GM19043 (cell line): ENCODE measurements around the gene SLC30A3.

Source experiments
- ATAC-seq: cut with Tn5 transposase; IDR thresholded peaks from one replicate; pipeline ENCODE4 v1.9.1; 2021; ENCODE audit warnings: low read depth; ENCODE audit not compliant: unreplicated experiment

The SLC30A3 gene

DNA sequence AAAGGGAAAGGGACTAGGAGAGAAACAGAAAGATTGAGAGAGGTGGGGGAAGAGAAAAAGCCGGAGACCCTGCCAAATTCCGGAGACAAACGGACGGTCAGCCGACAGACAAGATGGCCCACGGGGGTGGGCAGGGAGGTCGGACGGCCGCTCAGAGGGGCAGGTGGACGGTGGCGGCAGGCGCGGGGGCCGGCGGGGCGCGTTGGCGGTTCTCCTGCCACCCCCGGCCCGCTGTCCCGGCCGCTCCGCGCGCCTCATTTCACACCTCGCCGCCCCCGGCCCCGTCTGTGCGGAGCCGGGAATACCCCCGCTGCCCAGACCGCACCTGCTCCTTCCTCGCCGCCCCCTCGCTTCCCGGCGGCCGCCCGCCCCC is 935 bp downstream of the SLC30A3 start:
- ATAC-seq: no peak

DNA sequence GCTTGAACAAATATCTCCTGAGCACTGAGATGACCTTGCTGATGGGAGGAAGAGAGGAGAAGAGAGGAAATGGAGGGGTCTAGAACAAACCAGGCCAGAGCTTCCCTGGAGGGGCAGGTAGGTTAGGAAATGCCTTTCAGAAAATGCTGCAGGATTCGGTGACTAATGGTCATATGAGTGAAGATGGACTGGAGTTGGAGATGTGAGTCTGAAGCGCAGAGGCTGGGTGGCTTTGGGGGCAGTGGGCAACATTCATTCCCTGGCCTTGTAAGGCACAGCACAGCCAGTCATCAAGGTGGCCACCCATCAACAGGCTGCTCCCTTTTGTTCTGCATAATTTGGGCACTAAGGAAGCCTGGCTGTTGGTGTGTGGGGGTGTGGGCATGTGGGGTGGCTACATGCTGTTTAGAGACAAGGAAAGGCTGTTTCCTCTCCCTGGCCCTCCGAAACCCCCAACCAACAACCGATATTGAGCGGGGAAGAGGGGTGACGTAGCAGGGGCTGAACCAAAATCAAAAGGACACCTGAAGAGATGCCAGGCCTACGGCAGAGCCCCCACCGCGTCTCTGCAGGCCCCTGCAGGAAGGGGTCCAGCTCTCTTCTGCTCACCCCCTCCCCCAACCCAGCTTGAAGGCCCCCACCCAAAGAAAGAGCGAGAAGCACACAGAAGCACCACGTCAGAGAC is 1.5 kb downstream of the SLC30A3 start:
- ATAC-seq: no peak

DNA sequence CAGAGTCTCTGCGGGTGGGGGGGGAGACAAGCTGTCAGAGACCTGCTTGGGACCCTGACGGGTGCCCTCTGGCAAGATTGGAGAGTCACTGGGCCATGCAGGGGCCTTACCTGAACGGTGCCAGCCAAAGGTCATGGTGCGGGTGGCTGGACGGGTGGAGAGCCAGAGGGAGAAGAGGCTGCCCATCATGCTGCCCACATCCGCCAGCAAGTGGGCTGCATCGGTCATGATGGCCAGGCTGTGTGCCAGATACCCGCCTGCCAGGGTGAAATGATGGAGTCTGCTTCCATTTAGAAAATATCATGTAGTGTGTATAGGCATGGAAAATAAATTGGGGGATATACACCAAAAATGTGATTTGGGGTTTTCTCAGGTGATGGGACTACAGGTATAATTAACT is 4.8 kb downstream of the SLC30A3 start:
- ATAC-seq: no peak

- no peak for ATAC-seq
Measured at GRCh38 chr2:27256855-27257454, 5.9 kb downstream of the SLC30A3 start.

GRCh38 chr2:27255660-27256059 is 7.2 kb downstream of the SLC30A3 start:
- ATAC-seq: no peak

DNA sequence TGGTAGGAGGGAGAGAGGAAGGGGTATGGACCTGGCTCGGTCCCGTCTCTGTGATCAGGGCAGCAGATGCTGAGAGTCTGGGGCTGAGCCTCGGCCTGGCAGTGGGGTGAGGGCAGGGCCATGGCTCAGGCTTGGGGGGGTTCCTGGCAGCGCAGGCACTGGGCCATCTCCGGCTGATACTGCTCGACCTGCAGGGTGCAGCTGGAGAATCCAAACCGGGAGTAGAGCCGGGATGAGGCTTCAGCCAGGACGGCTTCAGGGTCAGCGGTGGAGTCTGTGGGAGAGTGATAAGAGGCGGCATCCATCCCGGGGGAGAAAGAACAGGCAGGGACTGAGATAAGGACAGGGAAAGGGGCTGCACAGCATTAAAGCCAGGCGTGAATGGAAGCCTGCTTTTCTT is 7.7 kb downstream of the SLC30A3 start:
- no peak for ATAC-seq

- ATAC-seq: no peak
Measured at GRCh38 chr2:27251766-27252165, 11.1 kb downstream of the SLC30A3 start.

GRCh38 chr2:27250652-27251379 is 12.0 kb downstream of the SLC30A3 start:
- ATAC-seq: no peak

- no peak for ATAC-seq
Measured at GRCh38 chr2:27249891-27250651, 12.8 kb downstream of the SLC30A3 start.

DNA sequence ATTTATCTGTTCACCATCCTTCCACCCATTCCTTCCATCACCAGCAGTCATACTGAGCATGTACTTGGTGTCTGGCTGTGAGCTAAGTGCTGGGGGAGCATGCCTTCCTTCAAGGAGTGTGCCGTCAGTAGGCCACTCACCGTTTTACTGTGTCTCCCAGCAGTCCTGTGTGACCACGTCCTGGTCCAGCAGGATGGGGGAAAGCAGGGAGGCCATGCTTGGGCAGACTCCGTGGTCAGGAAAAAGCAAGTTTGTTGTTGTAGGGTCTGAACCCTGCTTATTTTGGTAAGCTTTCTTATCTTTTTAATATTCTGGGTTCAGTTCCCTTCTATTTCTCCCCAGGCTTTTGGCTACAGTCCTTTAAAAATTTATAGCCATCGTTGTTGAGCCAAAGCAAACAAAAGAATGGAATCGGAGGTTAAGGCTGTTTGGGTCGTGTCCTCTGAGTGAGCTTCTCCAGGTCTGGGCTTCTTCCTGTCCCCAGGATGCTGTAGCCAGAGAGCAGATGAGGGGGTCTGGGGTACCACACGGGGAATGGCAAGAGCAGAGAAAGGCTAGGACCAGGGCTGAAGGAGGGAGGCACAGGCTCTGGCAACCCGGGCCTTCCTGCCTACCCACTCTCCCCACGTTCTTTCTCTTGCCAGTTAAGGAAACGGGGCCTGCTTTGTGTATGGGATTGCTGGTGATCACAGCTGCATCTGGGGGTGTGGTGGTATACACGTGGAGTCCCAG is 13.5 kb downstream of the SLC30A3 start:
- no peak for ATAC-seq

GRCh38 chr2:27247893-27248292 is 15.0 kb downstream of the SLC30A3 start:
- ATAC-seq: no peak

DNA sequence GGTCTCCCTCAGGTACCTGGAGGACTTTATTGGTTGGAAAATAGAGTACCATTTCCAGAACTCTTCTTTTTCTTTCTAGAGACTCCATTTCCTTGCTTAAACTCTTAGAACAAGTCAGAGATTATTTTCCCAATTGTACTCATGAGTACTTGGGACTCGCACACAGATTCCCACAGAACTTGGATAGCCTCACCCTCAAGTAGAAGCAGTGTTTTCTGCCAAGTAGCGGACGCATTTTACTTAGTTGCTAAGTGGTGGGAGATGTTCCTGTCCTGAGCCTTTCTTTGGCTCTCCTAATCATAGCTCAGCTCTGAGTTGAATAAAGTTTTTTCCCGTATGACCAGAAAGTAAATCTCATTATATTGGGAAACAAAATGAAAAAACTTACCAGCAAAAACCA is 17.2 kb downstream of the SLC30A3 start:
- ATAC-seq: no peak

DNA sequence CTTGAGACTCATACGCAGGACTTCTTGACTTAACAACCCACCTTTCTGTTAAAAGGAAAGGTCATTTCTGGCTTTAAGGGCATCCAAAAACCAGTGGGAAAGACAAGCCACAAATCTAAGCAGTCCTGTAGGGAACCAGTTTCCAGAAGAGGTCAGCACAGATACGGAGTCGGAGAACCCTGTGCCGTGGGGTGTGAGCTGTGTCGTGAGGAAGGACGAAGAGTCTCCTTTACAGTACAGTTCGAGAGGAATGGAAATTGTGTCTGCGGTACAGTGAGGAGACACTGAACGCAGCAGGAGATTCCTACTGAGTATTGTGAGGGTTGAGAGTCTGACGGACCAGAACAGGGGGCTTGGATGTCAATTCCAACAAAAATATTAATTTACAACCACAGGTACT is 17.7 kb downstream of the SLC30A3 start:
- ATAC-seq: no peak

DNA sequence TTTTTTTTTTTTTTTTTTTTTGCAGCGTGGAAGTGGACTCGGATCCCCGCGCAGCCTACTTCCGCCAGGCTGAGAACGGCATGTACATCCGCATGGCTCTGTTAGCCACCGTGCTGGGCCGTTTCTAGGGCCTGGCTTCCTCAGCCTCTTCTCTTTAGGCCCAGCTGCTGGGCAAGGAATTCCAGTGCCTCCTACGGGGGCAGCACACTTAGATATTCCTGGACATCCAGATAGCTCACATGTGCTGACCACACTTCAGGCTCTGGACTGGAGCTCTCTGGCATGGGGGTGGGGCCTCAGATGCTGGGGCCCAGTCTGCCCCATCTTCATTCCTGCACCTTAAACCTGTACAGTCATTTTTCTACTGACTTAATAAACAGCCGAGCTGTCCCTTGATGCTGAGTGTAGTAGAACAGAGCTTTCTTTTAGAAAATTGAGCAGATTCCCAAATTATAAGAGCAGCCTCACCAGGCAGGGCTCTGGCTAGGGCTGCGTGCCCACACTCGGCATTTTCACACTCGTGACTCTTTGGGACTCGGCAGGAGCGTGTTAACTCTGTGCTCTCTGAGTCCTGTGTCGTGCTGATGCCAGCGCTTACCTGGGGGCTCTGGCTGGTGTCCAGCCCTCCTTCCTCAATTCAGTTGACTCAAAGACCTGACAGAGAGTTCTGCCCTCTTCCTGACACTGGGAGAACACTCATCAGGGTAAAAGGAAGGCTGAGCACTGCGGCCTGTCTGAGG is 19.3 kb downstream of the SLC30A3 start:
- ATAC-seq: no peak

GRCh38 chr2:27242614-27242951 is 20.3 kb downstream of the SLC30A3 start:
- ATAC-seq: no peak

DNA sequence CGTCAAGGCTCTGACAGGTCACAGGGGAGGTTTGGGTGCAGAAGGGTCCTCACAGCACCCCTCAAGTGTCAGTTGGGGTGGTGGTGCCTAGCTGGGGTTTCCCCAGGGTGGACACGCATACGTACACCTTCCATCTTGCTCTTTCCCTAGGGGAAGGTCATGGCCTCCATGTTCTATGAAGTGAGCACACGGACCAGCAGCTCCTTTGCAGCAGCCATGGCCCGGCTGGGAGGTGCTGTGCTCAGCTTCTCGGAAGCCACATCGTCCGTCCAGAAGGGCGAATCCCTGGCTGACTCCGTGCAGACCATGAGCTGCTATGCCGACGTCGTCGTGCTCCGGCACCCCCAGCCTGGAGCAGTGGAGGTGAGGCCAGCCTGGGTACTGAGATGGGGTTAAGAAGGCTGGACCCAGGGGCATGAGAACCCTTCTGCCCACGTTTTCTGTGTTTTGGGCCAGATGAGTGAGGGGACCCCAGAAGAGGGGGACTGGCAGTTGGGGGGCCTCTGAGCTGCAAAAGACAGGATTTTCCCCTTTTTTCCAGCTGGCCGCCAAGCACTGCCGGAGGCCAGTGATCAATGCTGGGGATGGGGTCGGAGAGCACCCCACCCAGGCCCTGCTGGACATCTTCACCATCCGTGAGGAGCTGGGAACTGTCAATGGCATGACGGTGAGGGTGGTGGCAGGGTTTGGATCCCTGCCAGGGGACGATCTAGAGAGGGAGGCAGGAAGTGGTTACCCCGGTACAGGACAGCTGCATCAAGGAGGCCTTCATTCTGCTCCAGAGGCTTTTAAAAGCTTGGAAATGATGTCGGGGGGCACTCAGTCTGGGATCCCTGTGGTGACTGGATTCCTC is 20.9 kb downstream of the SLC30A3 start:
- no peak for ATAC-seq

DNA sequence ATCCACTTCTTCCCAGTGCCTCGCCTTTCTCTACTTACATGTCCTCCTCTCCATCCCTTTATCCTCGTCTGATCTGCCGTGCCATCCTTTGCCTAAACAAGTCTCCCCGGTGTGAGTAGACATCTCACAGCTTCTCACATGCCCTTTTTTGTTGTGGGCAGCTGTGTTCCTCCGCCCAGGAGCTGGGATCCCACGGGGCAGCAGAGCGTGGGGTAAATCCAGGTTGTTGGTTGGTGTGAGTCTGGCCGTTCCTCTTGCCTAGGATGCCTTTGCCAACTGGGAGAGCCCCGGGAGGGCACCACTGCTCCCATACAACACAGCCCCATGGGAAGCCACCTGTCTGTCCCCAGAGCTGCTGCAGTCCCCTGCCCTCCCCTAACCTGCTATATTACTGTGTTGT is 22.4 kb downstream of the SLC30A3 start:
- no peak for ATAC-seq

DNA sequence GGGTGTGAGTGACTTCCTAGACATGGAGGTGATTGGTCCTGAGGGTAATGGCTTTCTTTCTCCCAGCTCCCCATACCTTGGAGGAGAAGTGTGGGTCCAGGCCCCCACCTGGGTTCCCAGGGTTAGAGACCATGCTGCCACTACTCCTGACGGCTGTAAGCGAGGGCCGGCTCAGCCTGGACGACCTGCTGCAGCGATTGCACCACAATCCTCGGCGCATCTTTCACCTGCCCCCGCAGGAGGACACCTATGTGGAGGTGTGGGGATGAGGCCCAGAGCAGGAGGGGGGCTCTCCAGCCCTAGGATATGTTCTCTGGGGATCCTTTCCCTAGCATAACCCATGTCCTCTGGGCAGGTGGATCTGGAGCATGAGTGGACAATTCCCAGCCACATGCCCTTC is 23.9 kb downstream of the SLC30A3 start:
- no peak for ATAC-seq

- ATAC-seq: no peak
Measured at GRCh38 chr2:27237341-27237945, 25.4 kb downstream of the SLC30A3 start.
